ENCODE measurements around the gene TSPAN16.
"Not testable (repeated sequence)": the region's sequence is repeated elsewhere in the genome, so short reads cannot be mapped to it uniquely, and the experiment has no call there.

Gene TSPAN16

GRCh38 chr19:11346104-11346940, 50.4 kb downstream of the TSPAN16 start, which contains the start of the genes CCDC159 and TMEM205:
CCDC159 (plus strand) TSS chr19:11346519; CDS start chr19:11346607, 88 bp downstream.
TMEM205 (minus strand) TSS chr19:11346268; CDS start chr19:11345619, 649 bp downstream.
- peak; percentile 99 for DNase-seq (ENCODE audit: low spot score)

GRCh38 chr19:11347546-11348039, 51.6 kb downstream of the TSPAN16 start:
- no peak for DNase-seq (ENCODE audit: low spot score)

GRCh38 chr19:11349171-11349570, 53.2 kb downstream of the TSPAN16 start:
- DNase-seq (ENCODE audit: low spot score), result no peak

DNA sequence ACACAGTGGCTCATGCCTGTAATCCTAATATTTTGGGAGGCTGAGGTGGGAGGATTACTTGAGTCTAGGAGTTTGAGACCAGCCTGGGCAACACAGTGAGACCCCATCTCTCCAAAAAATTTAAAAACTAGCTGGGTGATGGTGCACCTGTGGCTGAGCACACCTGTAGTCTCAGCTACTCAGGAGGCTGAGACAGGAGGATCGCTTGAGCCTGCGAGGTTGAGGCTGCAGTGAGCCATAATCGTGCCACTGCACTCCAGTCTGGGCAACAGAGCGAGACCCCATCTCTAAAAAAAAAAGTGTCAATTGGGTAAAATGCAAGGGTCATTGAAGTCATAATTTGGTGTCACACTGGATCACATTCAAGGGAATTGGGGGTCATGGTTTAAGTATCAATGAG, 58.1 kb downstream of the TSPAN16 start:
- DNase-seq (ENCODE audit: low spot score), result not testable (repeated sequence)

DNA sequence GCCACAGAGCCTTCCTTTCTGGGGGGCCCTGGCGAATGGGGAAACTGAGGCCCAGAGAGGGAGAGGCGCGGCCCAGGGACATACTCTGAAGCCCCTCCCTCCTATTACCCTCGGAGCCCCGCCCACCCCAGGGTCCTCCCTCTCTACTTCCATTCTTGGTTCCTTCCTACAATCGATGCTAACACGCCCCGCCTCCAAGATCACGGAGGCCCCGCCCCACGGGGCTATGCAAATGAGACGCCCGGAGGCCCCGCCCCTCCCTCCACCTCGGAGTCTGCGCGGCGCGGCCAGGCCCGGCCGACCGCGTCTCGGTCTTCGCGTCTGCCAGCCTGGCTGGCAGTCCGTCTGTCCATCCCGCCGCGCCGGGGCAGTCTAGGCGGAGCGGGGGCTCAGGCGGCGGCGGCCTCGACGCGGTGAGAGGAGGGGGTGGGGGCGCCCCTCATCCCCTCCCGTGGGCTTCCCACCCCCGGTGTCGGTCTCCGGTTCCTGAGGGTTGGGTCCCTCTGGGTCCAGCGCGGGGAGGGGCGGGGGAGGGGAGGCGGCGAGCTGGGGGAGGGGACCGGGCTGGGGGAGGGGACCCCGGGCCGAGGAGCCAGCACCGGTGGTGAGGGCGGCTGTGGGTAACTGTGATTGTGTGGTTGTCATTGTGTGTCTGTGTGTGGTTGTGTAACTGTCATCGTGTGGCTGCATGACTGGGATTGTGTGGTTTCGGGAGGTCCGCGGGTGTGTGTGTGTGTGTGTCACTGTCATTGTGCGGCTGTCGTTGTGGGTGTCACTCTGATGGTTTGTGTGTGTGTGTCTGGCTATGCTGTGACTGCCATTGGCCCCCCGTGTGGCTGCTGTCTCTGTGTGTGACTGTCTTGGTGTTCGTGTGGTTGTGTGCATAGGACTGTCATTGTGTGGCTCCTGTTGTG, 59.5 kb downstream of the TSPAN16 start, which contains the start of gene PLPPR2:
Gene PLPPR2, plus strand, starts transcription at position 273 of the 914 bp plus-strand sequence. CDS start 2,242 bp downstream, outside the sequence.
- DNase-seq (ENCODE audit: low spot score), result peak; percentile 86

DNA sequence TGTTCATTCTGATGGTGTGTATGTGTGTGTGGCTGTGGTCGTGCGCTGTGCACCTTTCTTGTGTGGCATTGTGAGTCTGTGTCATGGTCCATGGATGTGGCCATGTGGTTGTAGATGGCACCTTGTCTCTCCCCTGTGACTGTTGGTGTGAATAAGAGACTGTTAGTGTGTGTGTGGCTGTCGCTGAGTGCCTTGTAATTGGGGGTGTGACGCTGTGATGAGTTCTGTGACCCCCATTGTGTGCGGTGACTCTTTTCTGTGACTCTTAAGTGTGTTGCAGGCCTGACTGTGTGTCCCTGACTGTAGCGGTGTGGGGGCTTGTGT, 60.1 kb downstream of the TSPAN16 start:
- no peak for DNase-seq (ENCODE audit: low spot score)

GRCh38 chr19:11356676-11357550, 61.0 kb downstream of the TSPAN16 start:
- DNase-seq (ENCODE audit: low spot score), result no peak

- DNase-seq (ENCODE audit: low spot score), result no peak
Measured at GRCh38 chr19:11359421-11359820, 63.5 kb downstream of the TSPAN16 start.

GRCh38 chr19:11361037-11361770, 65.2 kb downstream of the TSPAN16 start:
- DNase-seq (ENCODE audit: low spot score), result no peak

DNA sequence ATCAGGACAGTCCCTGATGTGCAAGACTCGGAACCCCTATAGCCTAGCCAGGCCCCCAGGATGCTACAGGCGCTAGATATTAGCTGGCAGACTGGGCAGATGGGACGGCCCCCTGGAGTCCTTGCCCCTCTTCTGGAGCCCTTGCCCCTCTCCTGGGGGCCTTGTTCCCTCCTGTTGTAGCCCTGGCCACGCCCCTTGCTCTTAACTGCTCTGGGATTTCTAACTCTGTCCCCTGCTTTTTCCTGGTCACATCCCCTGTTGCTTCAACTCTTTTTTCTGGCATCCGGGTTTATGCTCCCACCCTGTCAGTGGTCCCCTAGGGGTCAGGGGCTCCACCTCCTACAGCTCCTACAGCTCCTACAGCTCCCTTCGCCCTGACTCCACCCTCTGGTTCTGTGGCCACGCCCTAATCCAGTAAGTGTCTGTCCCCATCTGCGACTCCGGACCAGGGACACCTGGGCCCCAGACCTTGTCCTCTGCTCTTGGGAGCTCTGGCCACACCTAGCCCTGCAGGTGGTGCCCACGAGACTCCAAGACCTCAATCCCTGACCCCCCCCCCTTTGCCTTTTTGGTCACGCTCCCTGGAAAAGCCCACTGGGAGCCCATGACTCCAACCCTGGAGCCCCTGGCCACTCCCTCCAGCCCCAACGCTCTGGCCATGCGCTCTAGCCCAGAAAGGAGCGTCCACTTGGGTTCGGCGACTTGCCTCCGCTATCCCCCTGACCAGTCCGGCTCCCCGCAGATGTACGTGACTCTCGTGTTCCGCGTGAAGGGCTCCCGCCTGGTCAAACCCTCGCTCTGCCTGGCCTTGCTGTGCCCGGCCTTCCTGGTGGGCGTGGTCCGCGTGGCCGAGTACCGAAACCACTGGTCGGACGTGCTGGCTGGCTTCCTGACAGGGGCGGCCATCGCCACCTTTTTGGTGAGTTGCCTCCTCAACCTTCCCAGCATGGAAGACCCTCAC, 66.1 kb downstream of the TSPAN16 start:
- no peak for DNase-seq (ENCODE audit: low spot score)

DNA sequence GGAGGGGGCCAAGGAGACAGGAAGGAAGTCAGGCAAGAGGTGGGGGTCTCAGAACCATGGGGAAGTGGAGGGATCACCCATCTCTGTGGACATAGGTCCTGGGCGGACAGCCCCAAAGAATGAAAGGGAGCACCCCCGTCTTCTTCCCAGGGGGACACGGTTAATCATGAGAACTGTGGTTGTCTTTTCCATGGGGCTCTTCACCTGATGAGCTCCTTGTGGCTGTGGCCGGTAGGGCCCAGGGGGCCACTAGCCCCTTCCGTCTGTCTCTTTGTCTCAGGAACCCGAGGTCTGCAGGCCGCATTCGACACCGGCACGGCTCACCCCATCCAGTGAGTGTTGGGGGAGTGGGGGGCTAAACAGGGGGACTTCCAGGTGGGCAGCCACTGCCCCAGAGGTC, 67.9 kb downstream of the TSPAN16 start:
- no peak for DNase-seq (ENCODE audit: low spot score)

DNA sequence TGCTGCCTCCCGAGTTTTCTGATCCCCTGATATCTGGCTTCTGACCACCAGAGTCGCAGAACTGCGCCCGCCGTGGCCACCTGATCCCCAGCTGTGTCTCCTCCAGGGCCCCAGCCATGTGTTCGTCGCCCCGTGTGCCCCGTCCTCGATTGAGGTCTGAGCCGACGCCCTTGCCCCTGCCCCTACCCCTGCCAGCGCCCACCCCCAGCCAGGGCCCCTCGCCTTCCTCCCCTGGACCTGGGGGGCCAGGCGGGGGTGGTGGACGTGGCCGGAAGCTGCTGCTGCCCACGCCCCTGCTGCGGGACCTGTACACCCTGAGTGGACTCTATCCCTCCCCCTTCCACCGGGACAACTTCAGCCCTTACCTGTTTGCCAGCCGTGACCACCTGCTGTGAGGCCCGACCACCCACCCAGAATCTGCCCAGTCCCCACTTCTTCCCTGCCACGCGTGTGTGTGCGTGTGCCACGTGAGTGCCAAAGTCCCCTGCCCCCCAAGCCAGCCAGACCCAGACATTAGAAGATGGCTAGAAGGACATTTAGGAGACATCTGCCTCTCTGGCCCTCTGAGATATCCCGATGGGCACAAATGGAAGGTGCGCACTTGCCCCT, 68.4 kb downstream of the TSPAN16 start:
- DNase-seq (ENCODE audit: low spot score), result no peak

DNA sequence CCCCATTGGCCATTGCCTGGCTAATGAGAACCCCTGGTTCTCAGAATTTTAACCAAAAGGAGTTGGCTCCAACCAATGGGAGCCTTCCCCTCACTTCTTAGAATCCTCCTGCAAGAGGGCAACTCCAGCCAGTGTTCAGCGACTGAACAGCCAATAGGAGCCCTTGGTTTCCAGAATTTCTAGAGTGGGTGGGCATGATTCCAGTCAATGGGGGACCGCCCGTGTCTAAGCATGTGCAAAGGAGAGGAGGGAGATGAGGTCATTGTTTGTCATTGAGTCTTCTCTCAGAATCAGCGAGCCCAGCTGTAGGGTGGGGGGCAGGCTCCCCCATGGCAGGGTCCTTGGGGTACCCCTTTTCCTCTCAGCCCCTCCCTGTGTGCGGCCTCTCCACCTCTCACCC, 69.0 kb downstream of the TSPAN16 start:
- no peak for DNase-seq (ENCODE audit: low spot score)

Measured in putamen (tissue), 1 donor.